C4-2B (cell line): ENCODE data around the gene OR13C2.

Experiments
- H3K27ac ChIP-seq: fragments of 450-650 bp; 2 replicates; pipeline ENCODE4 v1.5.1; 2017
- CTCF ChIP-seq: fragments of 450-650 bp; conservative IDR thresholded peaks from 2 replicates; pipeline ENCODE4 v1.5.1; 2017; ENCODE audit warnings: mild to moderate bottlenecking
- ZFX ChIP-seq: fragments of 450-650 bp; IDR thresholded peaks from 2 replicates; pipeline ENCODE4 v1.6.1; 2017

OR13C2 gene

GRCh38 chr9:104575456-104575855 is 30.0 kb downstream of the OR13C2 start:
- H3K27ac ChIP-seq = no peak overlapping the region
- TF ChIP-seq CTCF (no peak), ZFX (no peak)

GRCh38 chr9:104572612-104573011 is 32.8 kb downstream of the OR13C2 start:
- H3K27ac ChIP-seq = no peak overlapping the region
- TF ChIP-seq ZFX = no peak
- no peak for TF ChIP-seq CTCF

GRCh38 chr9:104568868-104569267 is 36.6 kb downstream of the OR13C2 start, which contains the start of gene OR13C8:
TSS of gene OR13C8 (plus strand) at chr9:104569168. CDS start at chr9:104569168, 0 bp downstream.
- no peak for TF ChIP-seq CTCF
- no peak for TF ChIP-seq ZFX

GRCh38 chr9:104564358-104564757 is 41.1 kb downstream of the OR13C2 start:
- TF ChIP-seq ZFX (no peak), CTCF (no peak)
- no peak overlapping the region for H3K27ac ChIP-seq

More at GRCh38 chr9:104568868-104569267, 36.6 kb downstream of the OR13C2 start, which contains the start of gene OR13C8:
- no peak within 1 kb of the TSS for H3K27ac ChIP-seq

- no peak for TF ChIP-seq CTCF
- no peak for TF ChIP-seq ZFX
- no peak overlapping the region for H3K27ac ChIP-seq
Observed at GRCh38 chr9:104556830-104557634, 48.4 kb downstream of the OR13C2 start.

- TF ChIP-seq CTCF (no peak), ZFX (no peak)
- no peak overlapping the region for H3K27ac ChIP-seq
Observed at GRCh38 chr9:104555521-104555920, 49.9 kb downstream of the OR13C2 start.
